KMS-11 (cell line): ENCODE results near the gene NSA2.

Experiments
- H2AFZ ChIP-seq: fragments of 200-600 bp; sonication (generic); 2 replicates; pipeline ENCODE4 v1.6.1; 2016; ENCODE audit warnings: antibody characterized with exemption, mixed run types, low read depth
- H3K27ac ChIP-seq: fragments of 200-600 bp; sonication (generic); 2 replicates; pipeline ENCODE4 v1.6.1; 2016; ENCODE audit warnings: mild to moderate bottlenecking, mixed run types
- H3K27me3 ChIP-seq: fragments of 200-600 bp; sonication (generic); 2 replicates; pipeline ENCODE4 v1.6.1; 2017; ENCODE audit warnings: mild to moderate bottlenecking, low read depth, mixed run types, moderate library complexity; ENCODE audit not compliant: insufficient read depth
- H3K36me3 ChIP-seq: fragments of 200-600 bp; sonication (generic); 2 replicates; pipeline ENCODE4 v1.6.1; 2017; ENCODE audit warnings: mild to moderate bottlenecking, mixed run types; ENCODE audit not compliant: insufficient read depth
- H3K4me1 ChIP-seq: fragments of 200-600 bp; sonication (generic); 2 replicates; pipeline ENCODE4 v1.6.1; 2016; ENCODE audit warnings: mild to moderate bottlenecking, low read depth, mixed run types; ENCODE audit not compliant: poor library complexity, severe bottlenecking
- H3K4me2 ChIP-seq: fragments of 200-600 bp; sonication (generic); 2 replicates; pipeline ENCODE4 v1.7.0; 2016; ENCODE audit warnings: mild to moderate bottlenecking, mixed run types
- H3K4me3 ChIP-seq: fragments of 200-600 bp; sonication (generic); IDR thresholded peaks from 2 replicates; pipeline ENCODE4 v1.6.1; 2017; ENCODE audit warnings: low read depth, low read length, mixed read lengths; ENCODE audit not compliant: insufficient read depth
- H3K79me2 ChIP-seq: fragments of 200-600 bp; sonication (generic); 2 replicates; pipeline ENCODE4 v1.6.1; 2016; ENCODE audit warnings: low read depth, mixed run types; ENCODE audit not compliant: insufficient read depth
- H3K9ac ChIP-seq: fragments of 200-600 bp; sonication (generic); 2 replicates; pipeline ENCODE4 v1.6.1; 2016; ENCODE audit warnings: mild to moderate bottlenecking, mixed run types
- H4K20me1 ChIP-seq: fragments of 200-600 bp; sonication (generic); 2 replicates; pipeline ENCODE4 v1.6.1; 2016; ENCODE audit warnings: mild to moderate bottlenecking, mixed run types; ENCODE audit not compliant: insufficient read depth
- TF ChIP-seq, protein P1 (sequence below): fragments of 200-600 bp; sonication (generic); conservative IDR thresholded peaks from 2 replicates; pipeline ENCODE4 v1.6.1; 2017; ENCODE audit warnings: low read depth, mild to moderate bottlenecking, antibody characterized with exemption, low read length, moderate library complexity, mixed read lengths

Gene NSA2

GRCh38 chr5:74767579-74767913 is 497 bp downstream of the NSA2 start:
- Histone ChIP-seq H3K4me3 (no peak overlapping the region), H3K79me2 (peaks cover 67% of the 10 kb centered on the region), H4K20me1 (no peaks in the 10 kb centered on the region), H3K9ac (peak overlapping the region; percentile 78), H3K4me2 (peak overlapping the region; percentile 55), H2AFZ (peak overlapping the region; percentile 94), H3K4me1 (peaks cover 45% of the 10 kb centered on the region), H3K27me3 (no peaks in the 10 kb centered on the region), H3K27ac (peak overlapping the region; percentile 56), H3K36me3 (peaks cover 24% of the 10 kb centered on the region; the same call in 1 of the 2 replicates)
- TF ChIP-seq, protein P1, sequence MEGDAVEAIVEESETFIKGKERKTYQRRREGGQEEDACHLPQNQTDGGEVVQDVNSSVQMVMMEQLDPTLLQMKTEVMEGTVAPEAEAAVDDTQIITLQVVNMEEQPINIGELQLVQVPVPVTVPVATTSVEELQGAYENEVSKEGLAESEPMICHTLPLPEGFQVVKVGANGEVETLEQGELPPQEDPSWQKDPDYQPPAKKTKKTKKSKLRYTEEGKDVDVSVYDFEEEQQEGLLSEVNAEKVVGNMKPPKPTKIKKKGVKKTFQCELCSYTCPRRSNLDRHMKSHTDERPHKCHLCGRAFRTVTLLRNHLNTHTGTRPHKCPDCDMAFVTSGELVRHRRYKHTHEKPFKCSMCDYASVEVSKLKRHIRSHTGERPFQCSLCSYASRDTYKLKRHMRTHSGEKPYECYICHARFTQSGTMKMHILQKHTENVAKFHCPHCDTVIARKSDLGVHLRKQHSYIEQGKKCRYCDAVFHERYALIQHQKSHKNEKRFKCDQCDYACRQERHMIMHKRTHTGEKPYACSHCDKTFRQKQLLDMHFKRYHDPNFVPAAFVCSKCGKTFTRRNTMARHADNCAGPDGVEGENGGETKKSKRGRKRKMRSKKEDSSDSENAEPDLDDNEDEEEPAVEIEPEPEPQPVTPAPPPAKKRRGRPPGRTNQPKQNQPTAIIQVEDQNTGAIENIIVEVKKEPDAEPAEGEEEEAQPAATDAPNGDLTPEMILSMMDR = no peak

DNA sequence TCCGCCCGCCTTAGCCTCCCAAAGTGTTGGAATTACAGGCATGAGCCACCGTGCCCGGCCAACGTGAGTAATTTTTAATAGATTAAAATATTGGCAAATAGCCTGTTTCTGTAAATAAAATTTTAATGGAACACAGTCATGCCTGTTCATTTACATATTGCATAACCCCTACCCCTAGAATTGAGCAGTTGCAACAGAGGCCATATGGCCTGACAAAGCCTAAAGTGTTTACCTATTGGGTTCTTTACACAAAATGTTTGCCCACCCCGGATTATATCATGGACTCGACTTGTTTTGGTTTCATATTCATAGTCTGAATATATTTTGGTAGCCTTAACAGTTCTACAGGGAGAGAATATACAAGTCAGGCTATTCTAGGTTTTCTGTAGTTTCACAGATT is 5.3 kb downstream of the NSA2 start:
- H3K4me3 ChIP-seq = no peak overlapping the region
- no peak overlapping the region for H2AFZ ChIP-seq
- H3K4me2 ChIP-seq = no peak overlapping the region
- H3K27ac ChIP-seq = no peak overlapping the region
- TF ChIP-seq, protein P1 = no peak
- H3K79me2 ChIP-seq = peaks cover 25% of the 10 kb centered on the region
- peaks cover 10% of the 10 kb centered on the region for H3K4me1 ChIP-seq
- no peaks in the 10 kb centered on the region for H3K27me3 ChIP-seq
- H3K9ac ChIP-seq = no peak overlapping the region
- peaks cover 40% of the 10 kb centered on the region; the same call in 1 of the 2 replicates for H3K36me3 ChIP-seq
- H4K20me1 ChIP-seq = no peaks in the 10 kb centered on the region

DNA sequence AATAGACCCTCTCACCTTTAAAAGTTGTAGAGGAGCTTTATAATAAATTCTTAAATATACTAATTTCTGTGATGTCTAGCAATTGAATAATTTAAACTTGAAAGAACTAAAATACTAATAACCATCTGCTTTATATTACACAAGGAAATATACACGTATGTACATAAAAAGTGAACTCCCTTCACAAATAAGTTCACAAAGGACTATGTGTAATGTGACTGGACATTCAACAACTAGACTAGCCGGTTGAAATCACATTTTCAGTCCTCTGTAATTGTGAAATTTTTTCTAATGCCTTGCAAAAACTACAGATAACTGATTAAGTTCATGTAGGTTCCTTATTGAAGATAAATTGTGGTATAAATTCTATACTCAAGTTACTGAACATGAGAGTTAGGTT is 11.6 kb downstream of the NSA2 start:
- Histone ChIP-seq H3K4me2 (no peak overlapping the region), H4K20me1 (no peaks in the 10 kb centered on the region), H3K27me3 (no peaks in the 10 kb centered on the region), H3K27ac (no peak overlapping the region), H3K4me1 (no peaks in the 10 kb centered on the region), H3K36me3 (peaks cover 20% of the 10 kb centered on the region; the same call in 1 of the 2 replicates), H3K79me2 (no peaks in the 10 kb centered on the region), H3K9ac (no peak overlapping the region), H2AFZ (no peak overlapping the region), H3K4me3 (no peak overlapping the region)
- TF ChIP-seq, protein P1 = no peak

- H3K27ac ChIP-seq = no peak overlapping the region
- no peak overlapping the region for H3K9ac ChIP-seq
- H3K4me1 ChIP-seq = no peaks in the 10 kb centered on the region
- no peak overlapping the region for H2AFZ ChIP-seq
- H3K27me3 ChIP-seq = no peaks in the 10 kb centered on the region
- no peak overlapping the region for H3K4me3 ChIP-seq
- no peaks in the 10 kb centered on the region for H4K20me1 ChIP-seq
- TF ChIP-seq, protein P1 = no peak
- no peaks in the 10 kb centered on the region for H3K79me2 ChIP-seq
- H3K4me2 ChIP-seq = no peak overlapping the region
- no peaks in the 10 kb centered on the region for H3K36me3 ChIP-seq
These were observed 19.8 kb downstream of the NSA2 start for GRCh38 chr5:74786851-74787250.
